ENCODE results near the gene COL18A1. TPM values are rescaled to one million over a fixed set of nuclear protein-coding genes. Genes with fewer than 3 reads are reported as not detected.
"Not testable (repeated sequence)": the region's sequence is repeated elsewhere in the genome, so short reads cannot be mapped to it uniquely, and the experiment has no call there.

COL18A1 gene
- total and polyA plus RNA-seq, 4 donors, result 97.3 to 963 (median 295) TPM

DNA sequence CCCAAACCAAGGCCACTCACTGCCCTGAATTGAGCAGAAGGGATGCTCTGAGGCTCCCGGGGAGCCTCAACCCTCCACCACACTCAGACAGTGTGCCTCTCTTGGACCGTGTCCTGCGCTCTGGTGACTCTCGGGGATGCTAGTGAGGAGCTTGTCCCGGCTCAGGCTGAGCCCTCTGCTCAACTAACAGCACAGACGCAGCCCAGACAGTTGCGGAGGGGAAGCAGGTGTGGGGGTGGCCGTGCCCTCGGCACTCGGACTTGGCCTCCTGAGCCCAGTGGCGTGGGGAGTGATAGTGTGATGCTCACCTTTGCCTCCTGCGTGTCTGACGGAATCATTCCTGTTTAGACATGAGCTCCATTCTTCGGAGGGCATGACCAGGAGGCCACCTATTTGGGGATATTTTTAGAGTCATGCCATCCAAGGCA, 152.7 kb downstream of the COL18A1 start:
- Histone ChIP-seq H3K9me3 (ENCODE audit: control insufficient read depth, low read length) (no peaks in the 10 kb centered on the region), H3K4me3 (ENCODE audit: low read length in 2 of 2) (no peak overlapping the region), H3K4me1 (ENCODE audit: control insufficient read depth in 1 of 2, insufficient read depth in 2 of 2, low read length in 2 of 2) (no peaks in the 10 kb centered on the region), H3K27me3 (ENCODE audit: control insufficient read depth in 1 of 2, insufficient read depth in 2 of 2, low read length in 1 of 2) (no peaks in the 10 kb centered on the region), H3K27ac (ENCODE audit: low read depth in 1 of 2, low read length in 2 of 2) (no peak overlapping the region), H3K36me3 (ENCODE audit: control insufficient read depth in 1 of 2, insufficient read depth in 2 of 2, low read length in 1 of 2) (no peaks in the 10 kb centered on the region)
- ATAC-seq (ENCODE audit: low FRiP score) (no peak), DNase-seq (peak in 1 of 2 donors; percentile 40)
- intact Hi-C loops (cut with DNase I), result loop anchor here (2.0 to 10.0 kb wide), 4 partner anchors 39 to 367 kb away; no protein-coding TSS in a partner anchor
- WGBS, 2 donors, result 89 to 92% methylated on average over 14 of the region's 14 CpGs

- H3K27me3 ChIP-seq (ENCODE audit: control insufficient read depth in 1 of 2, insufficient read depth in 2 of 2, low read length in 1 of 2), result no peaks in the 10 kb centered on the region
- 89 to 92% methylated on average over 26 of the region's 26 CpGs for WGBS, 2 donors
- H3K4me1 ChIP-seq (ENCODE audit: control insufficient read depth in 1 of 2, insufficient read depth in 2 of 2, low read length in 2 of 2), result no peaks in the 10 kb centered on the region
- H3K4me3 ChIP-seq (ENCODE audit: low read length in 2 of 2), result no peak overlapping the region
- no peaks in the 10 kb centered on the region for H3K36me3 ChIP-seq (ENCODE audit: control insufficient read depth in 1 of 2, insufficient read depth in 2 of 2, low read length in 1 of 2)
- H3K9me3 ChIP-seq (ENCODE audit: control insufficient read depth, low read length), result no peaks in the 10 kb centered on the region
- DNase-seq, result peak; percentile 34 to 71
- H3K27ac ChIP-seq (ENCODE audit: low read depth in 1 of 2, low read length in 2 of 2), result no peak overlapping the region
- ATAC-seq (ENCODE audit: low FRiP score), result no peak
- intact Hi-C loops (cut with DNase I), result loop anchor here (5.0 to 10.0 kb wide), 3 partner anchors 264 to 367 kb away; no protein-coding TSS in a partner anchor
These were observed 153.2 kb downstream of the COL18A1 start for GRCh38 chr21:45558044-45558721.

DNA sequence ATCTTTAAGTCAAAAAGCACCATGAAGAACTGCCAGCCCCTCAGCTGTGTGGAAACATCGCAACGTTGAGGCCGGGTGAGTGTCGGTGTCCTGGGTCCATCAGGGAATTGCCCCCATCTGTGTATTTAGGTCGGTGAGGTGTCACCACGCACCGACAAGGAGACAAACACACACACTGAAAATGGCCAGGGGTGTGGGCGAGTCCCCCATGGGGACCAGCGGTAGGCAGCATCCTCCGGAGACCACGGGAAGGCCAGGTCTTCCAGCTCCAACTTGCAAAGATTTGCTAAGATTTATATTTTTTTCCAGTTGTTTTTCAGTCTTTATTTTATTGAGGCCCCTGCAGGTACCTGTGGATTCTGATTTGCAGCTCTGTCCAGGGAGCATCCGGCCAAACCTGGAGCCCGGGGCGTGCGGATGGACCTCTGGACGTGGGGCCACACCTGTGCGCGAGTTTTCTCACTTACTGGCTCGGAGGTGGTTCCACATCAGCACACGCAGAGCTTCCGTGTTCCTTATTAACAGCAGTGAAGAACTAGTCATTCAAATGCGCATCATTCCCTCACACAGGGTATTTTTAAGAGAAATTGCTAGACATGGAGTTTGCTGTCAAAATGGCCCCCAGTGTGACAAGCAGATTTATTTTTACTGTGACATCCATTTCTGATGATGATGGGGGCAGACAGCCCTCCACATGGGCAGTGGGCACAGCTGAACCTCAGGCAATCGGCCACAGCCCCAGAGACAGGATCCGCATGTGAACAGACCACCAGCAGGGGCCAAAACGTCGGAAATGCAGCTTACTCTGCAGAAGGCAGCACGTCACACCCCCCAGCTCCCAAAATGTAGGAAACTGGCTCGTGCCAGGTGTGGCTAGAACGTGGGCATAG, 154.5 kb downstream of the COL18A1 start:
- ATAC-seq (ENCODE audit: low FRiP score) (no peak), DNase-seq (peak in 1 of 2 donors; percentile 52)
- intact Hi-C loops (cut with DNase I), result loop anchor here (5.0 to 10.0 kb wide), 3 partner anchors 263 to 365 kb away; no protein-coding TSS in a partner anchor
- no peaks in the 10 kb centered on the region for H3K27me3 ChIP-seq (ENCODE audit: control insufficient read depth in 1 of 2, insufficient read depth in 2 of 2, low read length in 1 of 2)
- H3K9me3 ChIP-seq (ENCODE audit: control insufficient read depth, low read length), result no peaks in the 10 kb centered on the region
- H3K36me3 ChIP-seq (ENCODE audit: control insufficient read depth in 1 of 2, insufficient read depth in 2 of 2, low read length in 1 of 2), result no peaks in the 10 kb centered on the region
- no peak overlapping the region for H3K4me3 ChIP-seq (ENCODE audit: low read length in 2 of 2)
- 86 to 87% methylated on average over 29 of the region's 29 CpGs for WGBS, 2 donors
- H3K27ac ChIP-seq (ENCODE audit: low read depth in 1 of 2, low read length in 2 of 2), result no peak overlapping the region
- H3K4me1 ChIP-seq (ENCODE audit: control insufficient read depth in 1 of 2, insufficient read depth in 2 of 2, low read length in 2 of 2), result no peaks in the 10 kb centered on the region

DNA sequence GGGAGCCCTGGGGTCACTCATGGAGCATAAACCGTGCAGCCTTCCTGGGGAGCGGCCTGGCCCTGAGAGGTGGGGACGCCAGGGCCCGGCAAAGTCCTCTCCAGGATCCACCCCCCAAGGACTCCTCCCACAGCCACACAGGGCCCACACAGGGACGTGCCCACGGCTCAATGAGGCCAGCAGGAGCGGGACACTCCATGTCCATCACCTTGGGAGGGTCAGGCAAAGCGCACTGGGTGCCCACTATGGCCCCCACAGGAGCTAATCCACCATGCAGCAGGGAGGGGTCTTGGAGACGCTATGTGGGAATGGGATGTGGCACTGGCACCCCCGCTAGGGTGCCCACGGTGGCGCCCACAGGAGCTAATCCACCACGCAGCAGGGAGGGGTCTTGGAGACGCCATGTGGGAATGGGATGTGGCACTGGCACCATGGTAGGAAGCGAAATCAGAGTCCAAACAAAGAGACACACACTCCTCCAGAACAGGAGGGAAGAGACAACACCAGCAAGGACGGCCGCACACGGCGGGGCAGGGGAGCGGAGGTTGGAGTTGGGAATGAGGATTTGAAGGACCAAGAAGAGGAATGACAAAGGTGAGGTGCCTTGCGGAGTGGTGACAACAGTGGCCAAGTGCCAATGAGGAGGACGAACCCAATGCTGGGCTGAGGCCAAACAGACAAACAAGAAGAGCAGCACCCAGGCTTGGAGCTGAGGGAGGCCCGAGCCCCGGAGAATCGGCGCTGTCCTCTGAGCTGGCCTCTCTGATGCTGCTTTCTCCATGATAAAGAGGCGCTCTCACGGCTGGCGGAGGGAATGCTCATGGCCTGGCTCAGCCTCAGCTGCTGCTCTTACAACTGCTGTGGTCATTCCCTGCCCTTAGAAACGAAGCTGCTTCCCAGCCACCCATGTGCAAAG, 155.4 kb downstream of the COL18A1 start:
- Histone ChIP-seq H3K4me3 (ENCODE audit: low read length in 2 of 2) (no peak overlapping the region), H3K9me3 (ENCODE audit: control insufficient read depth, low read length) (no peaks in the 10 kb centered on the region), H3K27ac (ENCODE audit: low read depth in 1 of 2, low read length in 2 of 2) (no peak overlapping the region), H3K36me3 (ENCODE audit: control insufficient read depth in 1 of 2, insufficient read depth in 2 of 2, low read length in 1 of 2) (no peaks in the 10 kb centered on the region), H3K4me1 (ENCODE audit: control insufficient read depth in 1 of 2, insufficient read depth in 2 of 2, low read length in 2 of 2) (no peaks in the 10 kb centered on the region), H3K27me3 (ENCODE audit: control insufficient read depth in 1 of 2, insufficient read depth in 2 of 2, low read length in 1 of 2) (no peaks in the 10 kb centered on the region)
- WGBS, 2 donors, result 85 to 86% methylated on average over 30 of the region's 30 CpGs
- ATAC-seq (ENCODE audit: low FRiP score) (no peak), DNase-seq (peak; percentile 29 to 57)
- intact Hi-C loops (cut with DNase I), result no loop called here

DNA sequence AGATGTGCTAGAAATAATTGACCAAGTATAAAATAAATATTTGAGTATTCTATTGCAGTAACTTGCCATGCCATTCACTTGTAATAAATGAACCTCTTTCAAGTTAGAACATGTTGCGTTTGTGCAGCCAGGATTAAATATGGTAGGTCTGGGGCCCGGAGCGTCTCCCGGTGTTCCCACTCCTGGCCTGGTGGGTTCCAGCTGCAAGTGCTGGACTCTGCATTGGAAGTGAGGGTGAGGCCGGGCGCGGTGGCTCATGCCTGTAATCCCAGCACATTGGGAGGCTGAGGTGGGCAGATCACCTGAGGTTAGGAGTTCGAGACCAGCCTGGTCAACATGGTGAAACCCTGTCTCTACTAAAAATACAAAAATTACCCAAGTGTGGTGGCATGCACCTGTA, 156.3 kb downstream of the COL18A1 start:
- H3K4me3 ChIP-seq (ENCODE audit: low read length in 2 of 2); intact Hi-C loops (cut with DNase I); H3K27me3 ChIP-seq (ENCODE audit: control insufficient read depth in 1 of 2, insufficient read depth in 2 of 2, low read length in 1 of 2); DNase-seq; H3K4me1 ChIP-seq (ENCODE audit: control insufficient read depth in 1 of 2, insufficient read depth in 2 of 2, low read length in 2 of 2); H3K9me3 ChIP-seq (ENCODE audit: control insufficient read depth, low read length); ATAC-seq (ENCODE audit: low FRiP score); H3K27ac ChIP-seq (ENCODE audit: low read depth in 1 of 2, low read length in 2 of 2); H3K36me3 ChIP-seq (ENCODE audit: control insufficient read depth in 1 of 2, insufficient read depth in 2 of 2, low read length in 1 of 2): not testable (repeated sequence)
- WGBS, 2 donors, result 90 to 92% methylated on average over 8 of the region's 8 CpGs

- Histone ChIP-seq H3K27ac (ENCODE audit: low read depth in 1 of 2, low read length in 2 of 2) (no peak overlapping the region), H3K9me3 (ENCODE audit: control insufficient read depth, low read length) (no peaks in the 10 kb centered on the region), H3K36me3 (ENCODE audit: control insufficient read depth in 1 of 2, insufficient read depth in 2 of 2, low read length in 1 of 2) (no peaks in the 10 kb centered on the region), H3K4me3 (ENCODE audit: low read length in 2 of 2) (no peak overlapping the region), H3K4me1 (ENCODE audit: control insufficient read depth in 1 of 2, insufficient read depth in 2 of 2, low read length in 2 of 2) (no peaks in the 10 kb centered on the region), H3K27me3 (ENCODE audit: control insufficient read depth in 1 of 2, insufficient read depth in 2 of 2, low read length in 1 of 2) (no peaks in the 10 kb centered on the region)
- WGBS, 2 donors, result 38 to 40% methylated on average over 10 of the region's 10 CpGs
- DNase-seq (peak in 1 of 2 donors; percentile 33), ATAC-seq (ENCODE audit: low FRiP score) (no peak)
- intact Hi-C loops (cut with DNase I), result no loop called here
These were observed 157.4 kb downstream of the COL18A1 start for GRCh38 chr21:45562402-45562801.

DNA sequence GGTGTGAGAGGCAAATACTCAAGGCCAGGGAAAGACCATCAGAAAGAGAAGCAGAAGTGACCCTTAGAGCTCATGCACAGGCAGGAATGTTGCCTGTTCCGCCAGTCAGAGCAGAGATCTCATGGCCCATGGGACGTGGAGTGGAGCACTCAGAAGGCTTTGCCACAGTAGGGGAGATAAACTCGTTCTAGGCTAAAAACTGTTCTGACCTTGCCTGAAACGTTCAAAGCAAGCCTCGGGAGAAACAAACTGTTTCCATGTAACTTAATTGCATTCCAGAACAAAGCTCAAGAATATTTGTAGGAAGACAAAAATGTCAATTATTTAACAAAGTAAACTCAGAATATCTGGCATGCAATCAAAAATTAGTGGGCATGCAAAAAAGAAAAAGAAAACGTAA, 158.0 kb downstream of the COL18A1 start:
- ATAC-seq (ENCODE audit: low FRiP score), result no peak
- H3K4me3 ChIP-seq (ENCODE audit: low read length in 2 of 2), result no peak overlapping the region
- DNase-seq, result no peak

More for the DNA sequence above, 158.0 kb downstream of the COL18A1 start:
- no peaks in the 10 kb centered on the region for H3K4me1 ChIP-seq (ENCODE audit: control insufficient read depth in 1 of 2, insufficient read depth in 2 of 2, low read length in 2 of 2)
- no peaks in the 10 kb centered on the region for H3K27me3 ChIP-seq (ENCODE audit: control insufficient read depth in 1 of 2, insufficient read depth in 2 of 2, low read length in 1 of 2)
- H3K9me3 ChIP-seq (ENCODE audit: control insufficient read depth, low read length), result no peaks in the 10 kb centered on the region
- intact Hi-C loops (cut with DNase I), result no loop called here
- 3 to 9% methylated on average over 6 of the region's 6 CpGs for WGBS, 2 donors
- no peak overlapping the region for H3K27ac ChIP-seq (ENCODE audit: low read depth in 1 of 2, low read length in 2 of 2)
- no peaks in the 10 kb centered on the region for H3K36me3 ChIP-seq (ENCODE audit: control insufficient read depth in 1 of 2, insufficient read depth in 2 of 2, low read length in 1 of 2)
